ENCODE results near the gene UMODL1.

DNA sequence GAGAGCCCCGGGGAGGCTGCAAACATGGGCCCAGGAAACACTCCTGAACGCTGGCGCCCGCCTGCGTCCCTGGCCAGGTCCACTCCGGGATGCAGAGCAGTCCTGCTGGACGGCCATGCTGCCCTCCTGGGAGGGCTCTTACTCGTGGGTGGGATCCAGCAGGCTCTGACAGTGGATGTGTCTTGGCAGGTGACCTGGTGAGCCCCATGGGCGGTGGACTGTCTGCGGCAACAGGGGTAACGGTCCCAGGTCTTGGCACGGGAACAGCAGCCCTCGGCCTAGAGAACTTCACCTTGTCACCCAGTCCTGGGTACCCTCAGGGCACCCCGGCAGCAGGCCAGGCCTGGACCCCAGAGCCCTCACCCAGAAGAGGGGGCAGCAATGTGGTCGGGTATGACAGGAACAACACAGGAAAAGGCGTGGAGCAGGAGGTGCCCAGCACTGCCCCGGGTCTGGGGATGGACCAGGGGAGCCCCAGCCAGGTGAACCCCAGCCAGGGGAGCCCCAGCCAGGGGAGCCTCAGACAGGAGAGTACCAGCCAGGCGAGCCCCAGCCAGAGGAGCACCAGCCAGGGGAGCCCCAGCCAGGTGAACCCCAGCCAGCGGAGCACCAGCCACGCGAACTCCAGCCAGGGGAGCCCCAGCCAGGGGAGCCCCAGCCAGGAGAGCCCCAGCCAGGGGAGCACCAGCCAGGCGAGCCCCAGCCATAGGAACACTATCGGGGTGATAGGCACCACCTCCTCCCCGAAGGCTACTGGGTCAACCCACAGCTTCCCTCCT, 39.8 kb downstream of the UMODL1 start:
- TF ChIP-seq CTCF (conservative IDR thresholded peaks at IDR 0.05 in 1 of 2, IDR thresholded peaks at IDR 0.05 in 1 of 2; ENCODE audit: low read depth in 1 of 2, low read length in 2 of 2) (no peak), EZH2 (IDR thresholded peaks at IDR 0.05; ENCODE audit: low read length, missing control alignments) (no peak)

All from fibroblast of lung (primary cell).